PC-3 (cell line): ENCODE results near the gene PSMA2.

Source experiments
- EZH2 ChIP-seq: fragments of 300-600 bp; sonication (generic); IDR thresholded peaks from one replicate; pipeline ENCODE4 v1.6.1; 2017; ENCODE audit warnings: antibody characterized with exemption, mild to moderate bottlenecking, low read length; ENCODE audit not compliant: unreplicated experiment
- TF ChIP-seq, protein P1 (sequence below): fragments of 300-600 bp; sonication (generic); conservative IDR thresholded peaks from 2 replicates; pipeline ENCODE4 v1.5.1; 2017; ENCODE audit warnings: antibody characterized with exemption, low read depth, mild to moderate bottlenecking, low read length

DNA sequence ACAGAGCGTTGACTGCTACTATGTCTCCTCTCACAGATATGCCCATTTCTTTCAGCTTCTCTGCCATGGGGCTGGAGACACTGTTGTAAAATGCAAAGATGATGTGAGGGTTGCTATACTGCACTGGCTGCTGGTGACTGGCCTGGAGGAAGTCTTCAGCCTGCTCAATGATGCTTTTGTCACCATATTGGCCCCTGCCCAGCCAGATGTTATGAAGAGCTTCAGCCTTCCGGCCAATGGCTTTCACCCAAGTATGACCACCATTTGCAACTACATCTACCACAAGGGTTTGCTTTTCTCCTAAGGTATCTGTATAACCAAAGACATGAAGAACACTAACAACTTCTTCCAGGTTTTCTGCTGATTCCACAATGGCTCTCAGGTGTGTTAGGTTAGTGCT lies 21.7 kb downstream of the PSMA2 start:
- TF ChIP-seq, protein P1, sequence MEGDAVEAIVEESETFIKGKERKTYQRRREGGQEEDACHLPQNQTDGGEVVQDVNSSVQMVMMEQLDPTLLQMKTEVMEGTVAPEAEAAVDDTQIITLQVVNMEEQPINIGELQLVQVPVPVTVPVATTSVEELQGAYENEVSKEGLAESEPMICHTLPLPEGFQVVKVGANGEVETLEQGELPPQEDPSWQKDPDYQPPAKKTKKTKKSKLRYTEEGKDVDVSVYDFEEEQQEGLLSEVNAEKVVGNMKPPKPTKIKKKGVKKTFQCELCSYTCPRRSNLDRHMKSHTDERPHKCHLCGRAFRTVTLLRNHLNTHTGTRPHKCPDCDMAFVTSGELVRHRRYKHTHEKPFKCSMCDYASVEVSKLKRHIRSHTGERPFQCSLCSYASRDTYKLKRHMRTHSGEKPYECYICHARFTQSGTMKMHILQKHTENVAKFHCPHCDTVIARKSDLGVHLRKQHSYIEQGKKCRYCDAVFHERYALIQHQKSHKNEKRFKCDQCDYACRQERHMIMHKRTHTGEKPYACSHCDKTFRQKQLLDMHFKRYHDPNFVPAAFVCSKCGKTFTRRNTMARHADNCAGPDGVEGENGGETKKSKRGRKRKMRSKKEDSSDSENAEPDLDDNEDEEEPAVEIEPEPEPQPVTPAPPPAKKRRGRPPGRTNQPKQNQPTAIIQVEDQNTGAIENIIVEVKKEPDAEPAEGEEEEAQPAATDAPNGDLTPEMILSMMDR, result no peak
- TF ChIP-seq EZH2, result no peak
